ENCODE results near the gene GALNT8. TPM values are rescaled to one million over a fixed set of nuclear protein-coding genes. Genes with fewer than 3 reads are reported as not detected.

GALNT8 gene
- 2.0 TPM for total RNA-seq

GRCh38 chr12:4719821-4720636, at the start of gene GALNT8:
Gene GALNT8, plus strand, starts transcription at chr12:4720400. Its CDS starts 278 bp downstream, at chr12:4720678.
- TF ChIP-seq CTCF (IDR thresholded peaks at IDR 0.05) (no peak), POLR2A (IDR thresholded peaks at IDR 0.05) (no peak), POLR2AphosphoS5 (IDR thresholded peaks at IDR 0.05; ENCODE audit: insufficient read depth in 1 of 2, low read depth in 1 of 2) (no peak)
- Histone ChIP-seq H3K9me3 (no peaks in the 10 kb centered on the region), H3K36me3 (no peaks in the 10 kb centered on the region), H3K4me1 (no peaks in the 10 kb centered on the region), H3K4me3 (no peak within 1 kb of the TSS), H3K27me3 (no peaks in the 10 kb centered on the region), H3K27ac (no peak within 1 kb of the TSS)
- intact Hi-C loops (cut with DNase I): no loop called here
- DNase-seq (ENCODE audit: extremely low spot score in 2 of 2): no peak

DNA sequence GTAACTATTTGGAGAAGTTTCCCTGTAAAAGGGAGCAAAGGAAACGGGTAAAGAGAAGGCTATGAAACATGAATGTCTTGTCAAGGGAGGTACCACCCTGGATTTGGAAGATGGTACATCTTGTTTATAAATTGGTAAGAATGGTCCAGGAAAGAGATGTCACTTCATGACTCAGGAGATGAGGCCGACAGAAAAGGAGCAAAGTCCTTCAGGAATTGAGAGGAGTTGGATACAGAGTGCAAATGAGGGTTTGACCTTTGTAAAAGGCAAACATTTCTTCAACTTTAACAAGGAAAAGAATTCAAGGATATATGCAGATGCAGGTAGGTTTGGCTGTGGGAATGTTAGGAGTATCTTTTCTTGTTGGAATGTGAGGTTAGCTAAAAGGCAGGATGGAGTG, 40.5 kb upstream of the GALNT8 start:
- H3K4me1 ChIP-seq: no peaks in the 10 kb centered on the region
- no peaks in the 10 kb centered on the region for H3K27me3 ChIP-seq
- no peaks in the 10 kb centered on the region for H3K9me3 ChIP-seq
- intact Hi-C loops (cut with DNase I): loop anchor here (5.0 kb wide), 1 partner anchor 923 kb away; no protein-coding TSS in a partner anchor
- H3K36me3 ChIP-seq: peaks cover 0 to 19% of the 10 kb centered on the region in 2 donors
- no peak overlapping the region for H3K27ac ChIP-seq
- DNase-seq (ENCODE audit: extremely low spot score in 2 of 2): no peak
- no peak overlapping the region for H3K4me3 ChIP-seq
- TF ChIP-seq CTCF (IDR thresholded peaks at IDR 0.05): no peak
- TF ChIP-seq POLR2AphosphoS5 (IDR thresholded peaks at IDR 0.05; ENCODE audit: insufficient read depth in 1 of 2, low read depth in 1 of 2): no peak

DNA sequence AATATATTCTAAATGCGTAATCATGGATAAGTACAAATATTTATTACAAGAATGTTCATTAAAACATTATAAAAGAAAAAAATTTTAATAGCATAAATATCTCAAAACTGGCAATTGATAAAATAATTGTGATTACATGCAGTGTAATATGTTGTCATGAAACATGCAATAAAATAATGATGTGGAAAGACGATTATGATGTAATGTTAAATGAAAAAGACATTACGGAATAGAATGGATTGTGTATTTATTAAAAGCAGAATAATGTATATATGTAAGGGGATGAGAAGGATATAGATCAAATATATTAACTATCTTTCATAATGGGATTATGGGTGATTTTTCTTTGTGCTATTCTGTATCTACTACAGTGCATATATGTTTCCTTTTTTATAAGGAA, 38.5 kb upstream of the GALNT8 start:
- intact Hi-C loops (cut with DNase I): loop anchor here (5.0 kb wide), 1 partner anchor 921 kb away; no protein-coding TSS in a partner anchor
- Histone ChIP-seq H3K36me3 (peaks cover 0 to 34% of the 10 kb centered on the region in 2 donors), H3K4me3 (no peak overlapping the region), H3K27ac (no peak overlapping the region), H3K4me1 (no peaks in the 10 kb centered on the region), H3K27me3 (no peaks in the 10 kb centered on the region), H3K9me3 (no peaks in the 10 kb centered on the region)
- no peak for DNase-seq (ENCODE audit: extremely low spot score in 2 of 2)
- TF ChIP-seq POLR2AphosphoS5 (IDR thresholded peaks at IDR 0.05; ENCODE audit: insufficient read depth in 1 of 2, low read depth in 1 of 2): no peak
- no peak for TF ChIP-seq POLR2A (IDR thresholded peaks at IDR 0.05)
- no peak for TF ChIP-seq CTCF (IDR thresholded peaks at IDR 0.05)

DNA sequence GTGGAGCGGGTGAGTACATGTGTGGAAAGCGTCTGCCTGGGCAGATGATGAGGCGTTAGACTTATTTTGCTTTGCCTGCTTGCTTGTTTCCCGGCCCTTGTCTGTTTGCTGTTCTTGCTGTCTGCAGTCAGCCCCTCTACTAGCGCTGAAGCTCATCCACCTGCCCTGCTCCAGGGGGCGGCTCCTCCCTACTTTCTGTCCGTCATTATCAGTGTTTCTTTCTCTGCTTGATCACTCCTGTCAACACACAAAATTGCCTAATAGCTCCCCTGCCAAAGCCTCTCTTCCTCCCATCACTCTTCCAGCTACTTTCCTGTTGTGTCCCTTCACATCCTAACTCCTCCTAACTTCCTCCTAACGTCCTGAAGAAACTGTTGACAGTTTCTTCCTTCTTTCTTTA, 34.9 kb upstream of the GALNT8 start:
- Histone ChIP-seq H3K36me3 (peaks cover 0 to 53% of the 10 kb centered on the region in 2 donors), H3K4me1 (no peaks in the 10 kb centered on the region), H3K4me3 (no peak overlapping the region), H3K27ac (no peak overlapping the region), H3K27me3 (no peaks in the 10 kb centered on the region), H3K9me3 (no peaks in the 10 kb centered on the region)
- no peak for DNase-seq (ENCODE audit: extremely low spot score in 2 of 2)
- intact Hi-C loops (cut with DNase I): no loop called here
- no peak for TF ChIP-seq CTCF (IDR thresholded peaks at IDR 0.05)

DNA sequence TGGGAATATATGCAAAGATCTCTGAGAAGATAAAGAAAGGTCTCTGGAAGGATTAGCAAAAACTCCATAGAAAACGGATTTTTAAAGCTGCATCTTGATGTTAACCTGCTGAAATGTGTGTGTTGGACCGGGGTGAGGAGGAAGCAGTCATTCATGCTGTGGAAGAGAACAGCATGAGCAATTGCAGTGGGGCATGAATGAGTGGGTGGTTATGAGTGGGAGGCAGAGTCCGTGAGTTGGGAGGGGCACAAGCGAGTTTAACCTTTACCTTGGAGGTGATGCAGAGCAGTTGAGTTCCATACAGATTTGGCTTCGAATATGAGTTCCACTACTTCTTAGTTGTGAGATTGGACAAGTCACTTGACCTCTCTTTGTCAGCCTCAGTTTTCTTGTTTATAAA, 29.4 kb upstream of the GALNT8 start:
- TF ChIP-seq POLR2A (IDR thresholded peaks at IDR 0.05) (no peak), CTCF (IDR thresholded peaks at IDR 0.05) (no peak), POLR2AphosphoS5 (IDR thresholded peaks at IDR 0.05; ENCODE audit: insufficient read depth in 1 of 2, low read depth in 1 of 2) (no peak)
- H3K4me1 ChIP-seq: no peaks in the 10 kb centered on the region
- intact Hi-C loops (cut with DNase I): no loop called here
- no peak for DNase-seq (ENCODE audit: extremely low spot score in 2 of 2)
- H3K27me3 ChIP-seq: no peaks in the 10 kb centered on the region
- H3K4me3 ChIP-seq: no peak overlapping the region
- no peak overlapping the region for H3K27ac ChIP-seq
- no peaks in the 10 kb centered on the region for H3K9me3 ChIP-seq
- H3K36me3 ChIP-seq: peaks cover 0 to 23% of the 10 kb centered on the region in 2 donors
